ENCODE results near the gene APLP2. TPM values are rescaled to one million over a fixed set of nuclear protein-coding genes. Genes with fewer than 3 reads are reported as not detected.
"Not testable (repeated sequence)": the region's sequence is repeated elsewhere in the genome, so short reads cannot be mapped to it uniquely, and the experiment has no call there.

Gene APLP2
- total RNA-seq, 2 experiments from 2014 or later: 34.6 to 40.2 TPM

DNA sequence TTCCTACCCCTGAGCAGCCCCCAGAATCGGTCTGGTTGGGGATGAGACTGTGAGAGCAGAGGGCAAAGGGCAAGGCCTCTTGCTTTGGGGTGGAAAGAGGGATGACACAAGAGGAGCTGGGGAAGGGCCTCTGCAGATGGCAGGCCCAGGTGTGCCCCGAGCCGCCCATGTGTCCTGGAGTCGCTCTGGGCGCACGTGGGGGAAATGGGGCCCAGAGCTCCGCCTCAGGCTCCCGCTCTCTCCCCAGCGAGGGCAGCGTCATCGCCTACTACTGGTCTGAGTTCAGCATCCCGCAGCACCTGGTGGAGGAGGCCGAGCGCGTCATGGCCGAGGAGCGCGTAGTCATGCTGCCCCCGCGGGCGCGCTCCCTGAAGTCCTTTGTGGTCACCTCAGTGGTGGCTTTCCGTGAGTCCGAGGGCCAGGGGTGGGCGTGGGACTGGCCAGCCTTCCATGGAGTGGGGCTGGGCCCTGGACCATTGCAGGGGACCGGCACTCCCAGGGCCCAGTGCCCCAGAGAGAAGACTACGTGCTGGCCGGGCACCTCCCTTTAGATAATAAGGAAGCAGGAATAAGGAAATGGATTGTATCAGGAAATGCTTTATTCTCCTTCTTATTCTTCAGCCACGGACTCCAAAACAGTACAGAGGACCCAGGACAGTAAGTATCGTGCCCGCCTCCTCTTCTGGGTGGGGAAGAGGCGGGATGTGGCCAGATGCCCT is 120.0 kb downstream of the APLP2 start:
- POLR2A ChIA-PET: no interaction called here
- H3K9me3 Mint-ChIP-seq (ENCODE audit: low read depth): no peaks in the 10 kb centered on the region
- CTCF ChIA-PET: interaction anchor here (0.6 kb wide), 1 partner anchor 501 kb away, joined by 3 read pairs; no protein-coding TSS in a partner anchor
- H3K4me1 Mint-ChIP-seq: no peaks in the 10 kb centered on the region
- intact Hi-C loops (cut with DNase I, micrococcal nuclease): no loop called here
- H3K27ac Mint-ChIP-seq: no peak overlapping the region
- no peaks in the 10 kb centered on the region for H3K27me3 Mint-ChIP-seq
- H3K36me3 Mint-ChIP-seq (ENCODE audit: low read depth): no peaks in the 10 kb centered on the region
- no peak for ATAC-seq
- no peak overlapping the region for H3K4me3 Mint-ChIP-seq
- DNase-seq: no peak

DNA sequence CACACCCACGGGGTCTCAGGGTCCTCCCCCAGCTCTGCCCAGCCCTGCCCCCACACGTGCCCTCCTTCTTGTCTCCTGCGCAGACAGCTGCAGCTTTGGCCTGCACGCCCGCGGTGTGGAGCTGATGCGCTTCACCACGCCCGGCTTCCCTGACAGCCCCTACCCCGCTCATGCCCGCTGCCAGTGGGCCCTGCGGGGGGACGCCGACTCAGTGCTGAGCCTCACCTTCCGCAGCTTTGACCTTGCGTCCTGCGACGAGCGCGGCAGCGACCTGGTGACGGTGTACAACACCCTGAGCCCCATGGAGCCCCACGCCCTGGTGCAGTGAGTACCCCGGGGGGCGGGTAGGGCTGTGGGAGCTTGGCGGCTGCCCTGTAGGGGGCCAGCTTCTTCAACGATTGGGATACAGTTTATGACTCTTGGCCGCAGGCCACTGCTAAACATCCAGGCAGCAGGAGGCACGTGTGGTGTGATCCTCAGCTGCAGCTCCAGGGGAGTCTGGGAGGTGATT is 120.7 kb downstream of the APLP2 start:
- Mint-ChIP-seq H3K9me3 (ENCODE audit: low read depth) (no peaks in the 10 kb centered on the region), H3K4me1 (no peaks in the 10 kb centered on the region), H3K27me3 (no peaks in the 10 kb centered on the region), H3K4me3 (no peak overlapping the region), H3K27ac (no peak overlapping the region), H3K36me3 (ENCODE audit: low read depth) (no peaks in the 10 kb centered on the region)
- intact Hi-C loops (cut with DNase I, micrococcal nuclease): no loop called here
- ATAC-seq (no peak), DNase-seq (no peak)
- ChIA-PET POLR2A (no interaction called here), CTCF (interaction anchor here (0.6 kb wide), 1 partner anchor 502 kb away, joined by 3 read pairs; no protein-coding TSS in a partner anchor)

DNA sequence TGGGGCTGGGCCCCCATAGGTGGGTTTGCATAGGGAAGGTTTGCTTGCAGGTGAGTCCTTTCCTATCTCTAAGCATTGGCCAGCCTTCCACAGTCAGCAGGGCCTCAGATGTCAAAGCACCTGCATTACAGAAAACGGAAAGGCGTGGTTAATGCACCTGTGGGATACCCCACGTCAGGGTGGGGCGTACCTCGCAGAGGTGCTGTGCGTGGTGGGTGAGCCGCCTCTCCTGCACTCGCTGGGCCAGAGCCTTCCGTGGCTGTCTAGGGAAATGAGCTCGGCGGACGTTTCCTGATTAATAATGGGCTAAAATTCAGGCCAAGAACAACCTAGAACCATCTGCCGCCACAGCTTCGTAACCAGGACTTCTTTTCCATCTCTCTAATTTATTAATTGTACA is 122.2 kb downstream of the APLP2 start:
- CTCF ChIA-PET: no interaction called here
- intact Hi-C loops (cut with DNase I, micrococcal nuclease): no loop called here
- ATAC-seq (no peak), DNase-seq (no peak)
- H3K36me3 Mint-ChIP-seq (ENCODE audit: low read depth): no peaks in the 10 kb centered on the region
- POLR2A ChIA-PET: no interaction called here
- H3K4me3 Mint-ChIP-seq: no peak overlapping the region
- H3K27ac Mint-ChIP-seq: no peak overlapping the region
- no peaks in the 10 kb centered on the region for H3K4me1 Mint-ChIP-seq
- no peaks in the 10 kb centered on the region for H3K27me3 Mint-ChIP-seq
- no peaks in the 10 kb centered on the region for H3K9me3 Mint-ChIP-seq (ENCODE audit: low read depth)

DNA sequence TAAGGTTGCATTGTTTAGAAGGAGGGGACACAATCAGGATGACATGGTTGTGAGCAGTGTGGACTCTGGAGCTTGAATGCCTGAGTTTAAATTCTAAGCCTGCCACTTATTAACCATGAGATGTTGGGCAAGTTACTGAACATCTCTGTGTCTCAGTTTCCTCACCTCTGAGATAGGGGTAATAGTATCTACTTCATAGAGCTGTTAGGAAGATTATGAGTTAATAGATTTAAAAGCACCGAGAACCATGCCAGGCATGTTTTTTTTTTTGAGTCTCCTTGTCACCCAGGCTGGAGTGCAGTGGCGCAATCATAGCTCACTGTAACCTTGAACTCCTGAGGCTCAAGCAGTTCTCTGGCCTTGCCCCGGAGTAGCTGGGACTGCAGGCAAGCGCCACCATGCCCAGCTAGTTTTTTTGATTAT is 123.2 kb downstream of the APLP2 start:
- CTCF ChIA-PET: no interaction called here
- POLR2A ChIA-PET: interaction anchor here (0.6 kb wide), 1 partner anchor 297 kb away, joined by 5 read pairs; no protein-coding TSS in a partner anchor
- no peaks in the 10 kb centered on the region for H3K36me3 Mint-ChIP-seq (ENCODE audit: low read depth)

DNA sequence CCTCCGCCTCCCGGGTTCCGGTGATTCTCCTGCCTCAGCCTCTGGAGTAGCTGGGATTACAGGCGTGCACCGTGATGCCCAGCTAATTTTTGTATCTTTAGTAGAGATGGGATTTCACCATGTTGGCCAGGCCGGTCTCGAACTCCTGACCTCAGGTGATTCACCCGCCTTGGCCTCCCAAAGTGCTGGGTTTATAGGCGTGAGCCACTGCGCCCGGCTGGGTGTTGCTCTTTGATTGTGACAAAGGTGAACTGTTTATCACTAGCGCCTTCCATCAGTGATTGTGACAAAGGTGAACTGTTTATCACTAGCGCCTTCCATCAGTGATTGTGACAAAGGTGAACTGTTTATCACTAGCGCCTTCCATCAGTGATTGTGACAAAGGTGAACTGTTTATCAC is 123.9 kb downstream of the APLP2 start:
- ATAC-seq; H3K4me1 Mint-ChIP-seq; H3K27me3 Mint-ChIP-seq; H3K27ac Mint-ChIP-seq; H3K36me3 Mint-ChIP-seq (ENCODE audit: low read depth); DNase-seq; CTCF ChIA-PET; intact Hi-C loops (cut with DNase I, micrococcal nuclease); H3K9me3 Mint-ChIP-seq (ENCODE audit: low read depth); H3K4me3 Mint-ChIP-seq: not testable (repeated sequence)
- POLR2A ChIA-PET: interaction anchor here (0.6 kb wide), 1 partner anchor 296 kb away, joined by 5 read pairs; no protein-coding TSS in a partner anchor

More for the DNA sequence above, 123.2 kb downstream of the APLP2 start:
- Mint-ChIP-seq H3K9me3 (ENCODE audit: low read depth) (no peaks in the 10 kb centered on the region), H3K27ac (no peak overlapping the region), H3K27me3 (no peaks in the 10 kb centered on the region), H3K4me3 (no peak overlapping the region), H3K4me1 (no peaks in the 10 kb centered on the region)
- no peak for DNase-seq
- no peak for ATAC-seq
- intact Hi-C loops (cut with DNase I, micrococcal nuclease): no loop called here

Other genes starting within 250 kb of the APLP2 start
- 10 to 100 TPM; 27.3 to 31.0 TPM for gene NFRKB, start 174.3 kb upstream of the APLP2 start, total RNA-seq
- gene PRDM10, start 67.1 kb upstream of the APLP2 start, total RNA-seq: 10 to 100 TPM; 15.4 to 17.3 TPM
- not detected for gene ST14, start 89.9 kb downstream of the APLP2 start, total RNA-seq
- 10 to 100 TPM; 38.2 to 49.4 TPM for gene ZBTB44, start 245.0 kb downstream of the APLP2 start, total RNA-seq

Measured in activated CD4-positive, alpha-beta T cell treated with anti-CD3 and anti-CD28 coated beads for 36 hours (primary cell).